ENCODE results near the gene C22orf39.

DNA sequence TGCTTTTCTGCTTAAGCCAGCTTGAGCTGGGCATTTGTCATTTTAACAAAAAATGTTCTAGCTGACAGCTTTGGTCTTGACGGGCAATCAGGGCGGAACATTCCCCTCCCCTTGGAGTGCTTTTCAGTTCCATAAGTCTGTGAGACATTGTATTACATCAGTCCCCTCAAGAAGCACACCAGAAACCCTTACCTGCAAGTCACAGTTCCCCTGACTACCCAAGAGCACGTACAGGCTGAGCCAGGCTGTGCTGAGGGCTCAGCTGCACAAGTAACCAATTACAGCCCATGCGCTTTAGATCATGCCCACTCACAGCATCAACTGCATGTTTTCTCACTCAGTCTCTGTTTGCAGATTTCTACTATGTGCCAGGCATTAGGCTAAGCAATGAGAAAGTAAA, 35.0 kb downstream of the C22orf39 start:
- no peak for TF ChIP-seq TAF1 (IDR thresholded peaks at IDR 0.05; ENCODE audit: low read depth, low read length)
- no peak for TF ChIP-seq PAX5 (IDR thresholded peaks at IDR 0.05; ENCODE audit: insufficient read depth, low read length, severe bottlenecking)
- no peak for TF ChIP-seq POLR2A (IDR thresholded peaks at IDR 0.05; ENCODE audit: low read depth, low read length)
- no peak for TF ChIP-seq POLR2AphosphoS5 (IDR thresholded peaks at IDR 0.05; ENCODE audit: low read depth, low read length)
